GM12891 (cell line): ENCODE results near the gene RNLS.

Experiments used
- DNase-seq: peaks from one replicate; pipeline ENCODE4 v3.0.0; 2011; ENCODE audit warnings: low spot score; ENCODE audit not compliant: insufficient read length
- FAIRE-seq: peaks from 2 replicates; lab custom pipeline; 2011; peaks lifted over from hg19 to GRCh38; lab: Jason Lieb, UNC
- PAX5 ChIP-seq: IDR thresholded peaks from 2 replicates; pipeline ENCODE4 v1.6.1; 2011; ENCODE audit warnings: low read length, moderate library complexity, mild to moderate bottlenecking; ENCODE audit not compliant: insufficient read depth, severe bottlenecking
- POLR2A ChIP-seq: IDR thresholded peaks from 2 replicates; pipeline ENCODE4 v1.6.1; 2011; ENCODE audit warnings: low read depth, low read length, control low read depth
- POLR2AphosphoS5 ChIP-seq: IDR thresholded peaks from 2 replicates; pipeline ENCODE4 v1.6.1; 2011; ENCODE audit warnings: low read depth, low read length, control low read depth
- POU2F2 ChIP-seq: IDR thresholded peaks from 2 replicates; pipeline ENCODE4 v1.6.1; 2011; ENCODE audit warnings: low read depth, mild to moderate bottlenecking, control low read depth, low read length, moderate library complexity
- SPI1 ChIP-seq: IDR thresholded peaks from 2 replicates; pipeline ENCODE4 v1.6.1; 2011; ENCODE audit warnings: low read depth, low read length, control low read depth
- TAF1 ChIP-seq: IDR thresholded peaks from 2 replicates; pipeline ENCODE4 v1.6.1; 2011; ENCODE audit warnings: low read depth, low read length, control low read depth

The RNLS gene

DNA sequence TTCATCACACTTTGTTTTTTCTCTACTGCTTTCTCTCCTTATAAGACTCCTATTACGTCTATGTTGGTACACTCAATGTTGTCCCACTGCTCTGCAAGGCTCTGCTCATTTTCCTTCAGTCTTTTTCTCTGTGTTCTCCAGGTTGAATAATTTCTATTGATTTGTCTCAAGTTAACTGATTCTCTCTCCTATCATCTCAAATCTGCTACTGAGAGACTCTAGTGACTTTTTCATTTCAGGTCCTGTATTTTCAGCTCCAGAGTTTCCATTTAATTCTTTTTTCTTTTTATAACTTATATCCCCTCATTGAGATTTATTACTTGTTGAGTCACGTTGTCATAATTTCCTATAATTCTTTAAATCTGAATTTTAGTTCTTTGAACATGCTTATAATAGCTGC lies 100.9 kb downstream of the RNLS start:
- TF ChIP-seq POLR2AphosphoS5 = no peak
- no peak for TF ChIP-seq POU2F2
- TF ChIP-seq POLR2A = no peak
- TF ChIP-seq PAX5 = no peak
- no peak for TF ChIP-seq SPI1
- FAIRE-seq = no peak
- DNase-seq = no peak

DNA sequence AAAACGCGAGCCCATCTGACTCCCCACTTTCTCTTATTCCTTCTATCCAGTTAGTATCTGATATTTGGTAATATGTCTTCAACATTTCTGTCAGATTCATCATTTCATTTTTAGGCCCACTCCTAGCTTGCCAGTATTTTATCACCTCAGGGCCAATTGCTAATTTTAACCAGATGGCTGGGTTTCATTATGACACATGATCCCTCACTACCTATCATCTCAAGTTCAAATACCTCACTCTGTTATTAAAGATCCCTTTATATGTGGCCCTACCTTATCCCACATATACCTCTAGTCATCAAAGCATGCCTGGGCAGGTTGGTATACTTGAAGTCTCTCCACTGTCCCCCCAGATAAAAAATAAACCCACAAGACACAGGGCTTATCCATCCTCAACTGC lies 104.9 kb downstream of the RNLS start:
- FAIRE-seq = peak; percentile 55
- no peak for TF ChIP-seq PAX5
- TF ChIP-seq POU2F2 = no peak
- TF ChIP-seq TAF1 = no peak
- no peak for TF ChIP-seq POLR2AphosphoS5
- TF ChIP-seq SPI1 = no peak
- TF ChIP-seq POLR2A = no peak
- no peak for DNase-seq

DNA sequence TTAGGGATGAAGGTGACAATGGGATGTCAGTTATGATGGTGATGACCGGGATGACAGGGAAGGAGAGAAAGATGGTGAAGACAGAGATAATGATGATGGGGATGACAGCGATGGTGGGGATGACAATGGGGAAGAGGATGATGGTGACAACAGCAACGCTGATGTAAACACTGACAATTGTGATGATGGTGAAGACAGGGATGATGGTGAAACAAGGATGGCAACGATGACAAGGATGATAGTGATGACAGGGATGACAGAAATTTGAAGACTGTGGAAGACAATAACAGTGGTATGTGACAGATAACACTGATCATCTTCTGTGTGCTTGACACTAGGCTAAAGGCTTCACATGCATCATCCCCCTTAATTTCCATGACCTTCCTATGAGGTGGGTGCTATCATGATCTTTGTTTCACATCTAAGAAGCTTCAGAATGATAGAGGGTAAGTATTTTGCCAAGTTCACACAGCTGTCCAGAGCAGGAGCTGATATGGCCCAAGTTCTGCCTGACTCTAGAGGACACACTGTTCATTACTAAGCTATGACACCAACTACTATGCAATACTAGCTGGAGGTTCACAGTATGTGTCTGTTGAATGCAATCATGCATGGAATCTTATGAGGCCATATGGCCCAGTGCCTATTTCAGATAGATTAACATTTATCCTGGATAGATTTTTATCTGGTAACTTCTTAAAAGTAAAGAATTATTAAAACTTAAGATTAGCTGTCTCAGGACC lies 105.6 kb downstream of the RNLS start:
- TF ChIP-seq POU2F2 = no peak
- TF ChIP-seq TAF1 = no peak
- no peak for TF ChIP-seq POLR2AphosphoS5
- TF ChIP-seq PAX5 = no peak
- TF ChIP-seq POLR2A = no peak
- TF ChIP-seq SPI1 = no peak
- DNase-seq (no peak), FAIRE-seq (peak; percentile 88)

DNA sequence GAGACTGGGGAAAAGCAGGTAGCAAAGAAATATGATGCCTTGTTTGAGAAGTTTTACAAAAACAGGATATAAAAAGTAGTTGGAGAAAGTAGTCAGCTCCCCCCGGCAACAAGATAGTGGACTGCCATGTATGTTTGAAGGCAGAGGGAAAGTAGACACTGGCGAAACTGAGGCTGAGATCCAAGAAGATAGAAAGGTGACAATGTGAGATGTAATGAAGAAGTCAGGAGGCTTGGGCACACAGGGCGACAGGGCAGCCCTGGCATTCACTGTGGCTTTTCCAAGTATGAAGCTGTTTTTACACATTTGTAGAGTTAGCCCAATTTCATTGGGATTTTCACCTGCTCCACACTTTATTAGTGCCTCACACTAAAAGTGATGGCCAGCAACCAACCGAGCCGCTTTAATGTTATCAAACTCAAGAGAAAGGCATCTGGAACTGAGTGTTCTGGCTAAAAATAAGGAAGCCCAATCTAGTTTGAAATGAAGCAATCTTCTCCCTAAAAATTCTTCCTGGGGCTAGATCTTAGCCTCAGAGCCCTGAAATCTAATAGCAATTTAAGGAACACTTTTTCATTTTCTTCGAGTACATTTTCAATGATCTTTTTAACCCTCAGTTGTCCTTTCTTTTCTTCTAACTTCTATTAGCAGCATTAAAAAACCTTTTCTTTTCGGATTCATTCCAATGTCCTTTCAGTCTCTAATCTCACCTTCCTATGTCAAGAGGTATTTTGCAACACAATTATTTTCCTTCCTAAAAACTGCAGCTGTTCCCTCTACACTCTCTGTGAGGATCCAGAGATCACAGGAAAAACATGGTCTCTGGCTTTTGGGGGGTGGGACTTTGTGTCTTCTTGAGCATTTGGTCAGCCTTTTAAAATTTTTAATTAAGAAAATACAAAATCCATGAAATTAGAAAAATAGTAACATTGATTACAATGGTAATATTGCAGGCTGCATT lies 108.0 kb downstream of the RNLS start:
- DNase-seq (no peak), FAIRE-seq (no peak)
- TF ChIP-seq POU2F2 = no peak
- TF ChIP-seq TAF1 = no peak
- no peak for TF ChIP-seq SPI1
- TF ChIP-seq PAX5 = no peak
- TF ChIP-seq POLR2A = no peak
- no peak for TF ChIP-seq POLR2AphosphoS5

DNA sequence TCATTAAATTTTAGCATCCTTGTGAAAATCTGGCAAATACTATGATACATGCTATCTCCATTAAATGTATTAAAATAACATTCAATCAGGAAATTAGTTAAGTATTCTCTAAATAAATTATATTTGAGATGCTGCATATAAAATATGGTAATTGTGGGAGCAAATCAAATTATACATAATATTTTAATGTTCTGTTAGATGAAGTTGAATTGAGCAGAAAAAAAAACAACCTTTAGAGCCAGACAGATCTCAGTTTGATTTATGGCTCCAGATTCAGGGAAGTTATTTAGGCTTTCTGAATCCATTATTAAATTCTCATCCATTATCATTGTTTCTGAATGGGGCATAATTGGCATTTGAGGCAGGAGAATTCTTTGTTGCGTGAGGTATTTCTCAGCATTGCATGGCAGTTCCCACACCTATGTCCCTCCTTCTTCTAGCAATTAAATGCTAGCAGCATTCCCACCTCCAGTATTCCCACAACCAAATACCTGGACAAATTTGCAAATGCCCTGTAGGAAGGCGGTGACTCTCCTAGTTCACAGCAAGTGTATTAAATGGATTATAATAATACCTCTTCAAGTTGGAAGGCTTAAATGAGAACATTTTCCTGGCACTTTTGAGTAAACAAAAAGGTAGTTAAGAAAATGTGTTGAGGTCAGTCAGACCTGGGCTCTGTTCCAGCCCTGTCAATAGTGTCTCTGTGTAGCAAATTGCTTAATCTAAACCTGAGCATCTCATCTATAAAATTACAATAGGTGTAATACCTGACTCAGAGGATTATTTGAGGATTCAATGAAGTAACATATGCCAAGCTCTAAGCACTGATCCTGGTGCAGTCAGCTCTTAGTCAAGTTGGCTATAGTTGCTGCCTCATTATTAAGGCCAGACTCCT lies 108.9 kb downstream of the RNLS start:
- DNase-seq = no peak
- no peak for FAIRE-seq
- TF ChIP-seq POLR2AphosphoS5 (no peak), TAF1 (no peak), PAX5 (no peak), POU2F2 (no peak), SPI1 (no peak), POLR2A (no peak)

GRCh38 chr10:88472540-88472939 lies 110.6 kb downstream of the RNLS start:
- FAIRE-seq (no peak), DNase-seq (no peak)
- no peak for TF ChIP-seq PAX5
- TF ChIP-seq TAF1 = no peak
- no peak for TF ChIP-seq POLR2AphosphoS5
- no peak for TF ChIP-seq SPI1
- no peak for TF ChIP-seq POU2F2
- TF ChIP-seq POLR2A = no peak

DNA sequence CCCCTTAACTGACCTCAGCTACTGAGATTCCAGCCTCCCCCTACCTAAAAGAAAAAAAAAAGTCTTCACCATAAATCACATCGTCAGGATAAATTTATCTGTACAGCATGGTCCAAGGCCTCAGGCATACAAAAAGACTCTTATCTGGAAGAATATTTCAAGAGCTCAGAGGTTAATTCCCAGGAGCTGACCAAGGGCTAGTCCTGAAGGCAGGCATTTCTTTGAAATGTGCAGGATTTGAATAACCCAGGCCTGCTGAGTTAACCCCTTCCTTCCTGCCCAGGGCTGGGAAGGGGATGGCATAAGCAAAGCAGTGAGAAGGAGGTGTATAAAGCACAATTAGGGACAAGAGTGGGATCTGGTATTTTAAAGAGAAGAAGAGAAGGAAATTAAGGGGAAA lies 111.2 kb downstream of the RNLS start:
- TF ChIP-seq POLR2A (no peak), TAF1 (no peak), SPI1 (no peak), POU2F2 (no peak), PAX5 (no peak), POLR2AphosphoS5 (no peak)
- FAIRE-seq (no peak), DNase-seq (no peak)

DNA sequence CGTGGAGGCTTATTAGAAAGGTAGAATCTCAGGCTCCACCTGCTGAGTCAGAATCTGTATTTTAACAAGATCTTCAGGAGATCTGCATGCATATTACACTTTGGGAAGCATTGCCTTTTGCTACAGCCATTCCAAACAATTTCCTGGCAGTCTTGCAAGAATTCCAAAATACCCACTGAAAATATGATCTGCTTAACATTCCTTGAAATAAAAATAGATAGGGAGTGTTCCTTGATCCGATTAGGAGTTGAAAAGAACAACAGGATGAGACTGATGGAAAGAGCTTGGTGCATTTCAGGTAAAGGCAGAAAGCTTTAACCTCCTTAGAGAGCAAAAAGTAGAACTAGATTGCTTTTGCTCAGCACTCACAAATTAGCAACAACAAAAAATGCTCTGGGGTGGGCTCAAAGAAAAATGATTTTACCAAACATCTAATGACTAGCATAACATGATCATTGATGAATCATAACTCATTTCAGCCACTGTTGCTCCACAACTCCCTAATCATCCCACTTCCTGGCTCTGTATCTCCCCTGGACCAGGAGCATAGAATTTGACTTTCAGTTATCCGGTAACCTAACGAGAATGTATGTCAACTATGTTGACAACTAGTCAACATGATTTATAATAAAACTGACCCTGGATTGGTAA lies 115.2 kb downstream of the RNLS start:
- no peak for FAIRE-seq
- DNase-seq = no peak

DNA sequence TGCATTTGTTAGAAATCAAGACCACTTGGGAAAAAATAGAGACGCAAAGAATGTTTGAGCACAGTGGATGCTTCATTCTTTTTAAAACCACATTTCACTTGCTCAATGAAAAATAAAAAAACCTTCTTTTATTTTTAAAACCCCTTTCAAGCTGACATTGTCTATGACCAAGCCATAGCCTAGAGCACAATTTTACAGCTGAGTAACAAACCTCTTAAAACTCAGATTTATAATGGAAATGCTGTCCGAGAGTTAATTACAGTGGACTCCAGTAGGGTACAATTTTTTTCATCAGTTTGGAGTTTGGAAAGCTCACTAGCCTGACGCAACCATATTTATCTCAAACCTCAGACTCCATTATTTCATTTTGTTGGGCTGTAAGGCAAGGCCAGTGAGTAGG lies 116.3 kb downstream of the RNLS start:
- TF ChIP-seq PAX5 (no peak), SPI1 (no peak), POLR2A (no peak), POU2F2 (no peak), POLR2AphosphoS5 (no peak), TAF1 (no peak)
- FAIRE-seq (no peak), DNase-seq (no peak)

More for the DNA sequence above, 115.2 kb downstream of the RNLS start:
- TF ChIP-seq POLR2A = no peak
